ENCODE results near the gene SMIM3. TPM values are rescaled to one million over a fixed set of nuclear protein-coding genes. Genes with fewer than 3 reads are reported as not detected.
A peak's percentile ranks its signal among the peaks of the same experiment; 100 is the strongest.

SMIM3 gene
- total and polyA plus RNA-seq, 2 donors (not counting 1 experiment from before 2014, with no cell fraction given): 59.9 to 69.9 TPM

GRCh38 chr5:150781706-150782614 is 3.4 kb downstream of the SMIM3 start:
- no peaks in the 10 kb centered on the region for H3K36me3 ChIP-seq (ENCODE audit: control insufficient read depth, insufficient read depth, low read length)
- H3K4me1 ChIP-seq (ENCODE audit: control insufficient read depth, extremely low read depth, insufficient read depth, low read length): peaks cover 33% of the 10 kb centered on the region
- peak; percentile 98 to 99 for DNase-seq (ENCODE audit: low read depth in 2 of 2)
- peak overlapping the region; percentile 83 for H3K27ac ChIP-seq (ENCODE audit: insufficient read depth, low read length)
- peak overlapping the region; percentile 98 for H3K4me2 ChIP-seq (ENCODE audit: extremely low read depth, insufficient read depth, low read length)
- H2AFZ ChIP-seq (ENCODE audit: low read length): no peak overlapping the region
- H3K4me3 ChIP-seq (replicated peaks in 1 of 4; ENCODE audit: control extremely low read depth in 1 of 4, insufficient read depth in 1 of 4, low read depth in 3 of 4, low read length in 4 of 4): peak overlapping the region; percentile 1 to 91 (median 54)
- no peak for TF ChIP-seq EZH2 (IDR thresholded peaks at IDR 0.05; ENCODE audit: low read length, missing control alignments)
- no peak for TF ChIP-seq CTCF (conservative IDR thresholded peaks at IDR 0.05 in 1 of 2, IDR thresholded peaks at IDR 0.05 in 1 of 2; ENCODE audit: low read depth in 1 of 2, low read length in 2 of 2)
- H4K20me1 ChIP-seq (ENCODE audit: control insufficient read depth, extremely low read depth, insufficient read depth, low read length): no peaks in the 10 kb centered on the region
- H3K9me3 ChIP-seq (ENCODE audit: control insufficient read depth, insufficient read depth, low read depth, low read length): no peaks in the 10 kb centered on the region
- H3K27me3 ChIP-seq (ENCODE audit: control insufficient read depth, insufficient read depth, low read length): no peaks in the 10 kb centered on the region
- H3K9ac ChIP-seq (ENCODE audit: insufficient read depth, low read length): peak overlapping the region; percentile 29
- peaks cover 62% of the 10 kb centered on the region for H3K79me2 ChIP-seq (ENCODE audit: control insufficient read depth, insufficient read depth, low read length)

- peak in 1 of 2 donors; percentile 14 for DNase-seq (ENCODE audit: low read depth in 2 of 2)
- Histone ChIP-seq H3K9ac (ENCODE audit: insufficient read depth, low read length) (no peak overlapping the region), H3K4me1 (ENCODE audit: control insufficient read depth, extremely low read depth, insufficient read depth, low read length) (peaks cover 33% of the 10 kb centered on the region), H3K4me2 (ENCODE audit: extremely low read depth, insufficient read depth, low read length) (peak overlapping the region; percentile 66), H3K79me2 (ENCODE audit: control insufficient read depth, insufficient read depth, low read length) (peaks cover 71% of the 10 kb centered on the region), H3K27ac (ENCODE audit: insufficient read depth, low read length) (peak overlapping the region; percentile 83), H4K20me1 (ENCODE audit: control insufficient read depth, extremely low read depth, insufficient read depth, low read length) (no peaks in the 10 kb centered on the region), H3K9me3 (ENCODE audit: control insufficient read depth, insufficient read depth, low read depth, low read length) (no peaks in the 10 kb centered on the region), H3K36me3 (ENCODE audit: control insufficient read depth, insufficient read depth, low read length) (no peaks in the 10 kb centered on the region), H3K27me3 (ENCODE audit: control insufficient read depth, insufficient read depth, low read length) (no peaks in the 10 kb centered on the region), H3K4me3 (replicated peaks in 1 of 4; ENCODE audit: control extremely low read depth in 1 of 4, insufficient read depth in 1 of 4, low read depth in 3 of 4, low read length in 4 of 4) (peak overlapping the region in 2 of 4 experiments; percentile 89 to 91), H2AFZ (ENCODE audit: low read length) (no peak overlapping the region)
- no peak for TF ChIP-seq EZH2 (IDR thresholded peaks at IDR 0.05; ENCODE audit: low read length, missing control alignments)
- TF ChIP-seq CTCF (conservative IDR thresholded peaks at IDR 0.05 in 1 of 2, IDR thresholded peaks at IDR 0.05 in 1 of 2; ENCODE audit: low read depth in 1 of 2, low read length in 2 of 2): no peak
Observed at GRCh38 chr5:150782850-150783249, 4.3 kb downstream of the SMIM3 start.

GRCh38 chr5:150783422-150783928 is 4.9 kb downstream of the SMIM3 start:
- H3K27ac ChIP-seq (ENCODE audit: insufficient read depth, low read length): peak overlapping the region; percentile 83
- peaks cover 72% of the 10 kb centered on the region for H3K79me2 ChIP-seq (ENCODE audit: control insufficient read depth, insufficient read depth, low read length)
- no peaks in the 10 kb centered on the region for H3K9me3 ChIP-seq (ENCODE audit: control insufficient read depth, insufficient read depth, low read depth, low read length)
- no peak overlapping the region for H3K9ac ChIP-seq (ENCODE audit: insufficient read depth, low read length)
- H4K20me1 ChIP-seq (ENCODE audit: control insufficient read depth, extremely low read depth, insufficient read depth, low read length): no peaks in the 10 kb centered on the region
- TF ChIP-seq CTCF (conservative IDR thresholded peaks at IDR 0.05 in 1 of 2, IDR thresholded peaks at IDR 0.05 in 1 of 2; ENCODE audit: low read depth in 1 of 2, low read length in 2 of 2): no peak
- peak overlapping the region in 2 of 4 experiments; percentile 11 to 91 for H3K4me3 ChIP-seq (replicated peaks in 1 of 4; ENCODE audit: control extremely low read depth in 1 of 4, insufficient read depth in 1 of 4, low read depth in 3 of 4, low read length in 4 of 4)
- no peaks in the 10 kb centered on the region for H3K36me3 ChIP-seq (ENCODE audit: control insufficient read depth, insufficient read depth, low read length)
- no peaks in the 10 kb centered on the region for H3K27me3 ChIP-seq (ENCODE audit: control insufficient read depth, insufficient read depth, low read length)
- peak overlapping the region; percentile 66 for H3K4me2 ChIP-seq (ENCODE audit: extremely low read depth, insufficient read depth, low read length)
- peak; percentile 93 to 98 for DNase-seq (ENCODE audit: low read depth in 2 of 2)
- no peak overlapping the region for H2AFZ ChIP-seq (ENCODE audit: low read length)
- H3K4me1 ChIP-seq (ENCODE audit: control insufficient read depth, extremely low read depth, insufficient read depth, low read length): peaks cover 31% of the 10 kb centered on the region

Measured in fibroblast of lung (primary cell).